Measurements from ENCODE around the gene BRINP2.

BRINP2 gene

DNA sequence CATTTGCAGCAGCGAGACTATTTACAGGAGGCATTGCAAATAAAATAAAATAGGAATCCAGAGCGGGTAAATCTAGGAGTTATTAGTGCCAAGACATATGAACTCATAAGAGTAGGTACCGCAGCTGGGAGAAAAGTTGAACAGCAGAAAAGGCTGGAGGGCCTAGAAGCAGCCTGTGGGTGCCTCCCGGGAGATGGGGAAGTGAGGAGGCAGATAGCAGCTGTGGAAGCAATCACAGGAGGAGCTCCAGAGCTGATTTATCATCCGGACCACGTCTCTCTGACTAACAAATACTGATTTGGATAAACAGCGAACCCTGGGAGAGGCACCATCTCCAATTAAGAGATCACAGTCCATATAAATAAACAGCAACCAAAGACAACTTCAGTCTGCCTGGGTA, 64.6 kb downstream of the BRINP2 start:
- H3K4me3 ChIP-seq (ENCODE audit: low read length): no peak overlapping the region
- DNase-seq (ENCODE audit: low read depth): no peak
- TF ChIP-seq, protein P1, sequence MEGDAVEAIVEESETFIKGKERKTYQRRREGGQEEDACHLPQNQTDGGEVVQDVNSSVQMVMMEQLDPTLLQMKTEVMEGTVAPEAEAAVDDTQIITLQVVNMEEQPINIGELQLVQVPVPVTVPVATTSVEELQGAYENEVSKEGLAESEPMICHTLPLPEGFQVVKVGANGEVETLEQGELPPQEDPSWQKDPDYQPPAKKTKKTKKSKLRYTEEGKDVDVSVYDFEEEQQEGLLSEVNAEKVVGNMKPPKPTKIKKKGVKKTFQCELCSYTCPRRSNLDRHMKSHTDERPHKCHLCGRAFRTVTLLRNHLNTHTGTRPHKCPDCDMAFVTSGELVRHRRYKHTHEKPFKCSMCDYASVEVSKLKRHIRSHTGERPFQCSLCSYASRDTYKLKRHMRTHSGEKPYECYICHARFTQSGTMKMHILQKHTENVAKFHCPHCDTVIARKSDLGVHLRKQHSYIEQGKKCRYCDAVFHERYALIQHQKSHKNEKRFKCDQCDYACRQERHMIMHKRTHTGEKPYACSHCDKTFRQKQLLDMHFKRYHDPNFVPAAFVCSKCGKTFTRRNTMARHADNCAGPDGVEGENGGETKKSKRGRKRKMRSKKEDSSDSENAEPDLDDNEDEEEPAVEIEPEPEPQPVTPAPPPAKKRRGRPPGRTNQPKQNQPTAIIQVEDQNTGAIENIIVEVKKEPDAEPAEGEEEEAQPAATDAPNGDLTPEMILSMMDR (conservative IDR thresholded peaks at IDR 0.05; ENCODE audit: low read length): no peak

DNA sequence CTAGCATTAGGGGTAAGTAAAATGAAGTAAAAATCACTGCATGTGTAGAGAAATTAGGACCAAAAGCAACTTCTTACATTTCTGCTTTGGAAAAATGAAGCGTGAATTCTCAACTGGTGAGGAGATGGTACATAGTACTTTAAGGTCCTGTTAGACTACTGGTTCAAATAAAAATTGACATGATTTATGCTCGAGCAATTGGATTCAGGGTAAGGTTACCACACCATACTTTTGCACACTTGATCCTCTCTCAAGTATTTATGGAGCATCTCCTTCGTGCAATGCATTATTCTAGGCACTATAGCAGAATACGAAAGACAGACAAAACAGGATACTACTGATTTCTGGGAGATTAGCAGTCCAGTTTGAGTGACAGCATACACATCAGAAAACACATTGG, 66.2 kb downstream of the BRINP2 start:
- TF ChIP-seq, protein P1 (conservative IDR thresholded peaks at IDR 0.05; ENCODE audit: low read length): no peak
- no peak overlapping the region for H3K4me3 ChIP-seq (ENCODE audit: low read length)
- DNase-seq (ENCODE audit: low read depth): no peak

DNA sequence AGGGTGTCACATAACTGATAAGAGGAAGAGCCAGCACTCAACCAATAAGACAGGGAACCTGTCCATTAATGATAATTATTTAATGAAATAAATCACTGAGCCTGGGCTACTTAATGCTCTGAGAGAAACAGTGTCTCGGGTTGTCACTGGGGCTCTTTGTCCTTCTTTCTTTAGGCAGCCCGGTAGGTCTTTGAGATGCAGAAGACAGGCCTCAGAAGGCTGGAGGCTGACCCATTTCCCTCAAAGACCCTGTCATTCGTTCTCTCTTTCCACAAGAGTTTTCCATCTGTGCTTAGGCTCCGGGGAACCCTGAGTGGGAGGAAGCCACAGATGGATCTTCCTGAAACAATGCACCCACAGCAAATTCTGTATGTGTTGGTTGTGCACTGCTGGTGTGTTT, 68.2 kb downstream of the BRINP2 start:
- no peak overlapping the region for H3K4me3 ChIP-seq (ENCODE audit: low read length)
- TF ChIP-seq, protein P1 (conservative IDR thresholded peaks at IDR 0.05; ENCODE audit: low read length): no peak
- no peak for DNase-seq (ENCODE audit: low read depth)

DNA sequence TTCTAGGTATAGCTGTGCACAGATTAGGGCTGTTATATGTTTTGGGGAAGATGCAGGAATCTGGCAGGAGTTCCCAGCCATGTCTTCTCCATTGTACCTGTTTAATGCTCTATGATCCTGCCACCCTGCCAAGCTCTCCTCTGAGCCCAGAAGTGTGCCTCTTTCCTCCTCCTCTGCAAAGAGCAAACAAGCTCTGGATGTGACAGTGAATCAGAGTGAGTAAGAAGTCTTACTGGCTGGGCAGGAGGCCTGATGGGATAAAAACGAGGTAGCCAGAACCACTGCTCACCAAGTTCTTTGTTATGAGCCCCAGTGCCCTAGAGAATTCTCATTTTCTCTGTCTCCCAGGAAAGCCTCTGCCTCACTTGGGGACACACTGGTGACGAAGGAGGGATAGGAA, 69.0 kb downstream of the BRINP2 start:
- no peak for DNase-seq (ENCODE audit: low read depth)
- TF ChIP-seq, protein P1 (conservative IDR thresholded peaks at IDR 0.05; ENCODE audit: low read length): no peak
- no peak overlapping the region for H3K4me3 ChIP-seq (ENCODE audit: low read length)

DNA sequence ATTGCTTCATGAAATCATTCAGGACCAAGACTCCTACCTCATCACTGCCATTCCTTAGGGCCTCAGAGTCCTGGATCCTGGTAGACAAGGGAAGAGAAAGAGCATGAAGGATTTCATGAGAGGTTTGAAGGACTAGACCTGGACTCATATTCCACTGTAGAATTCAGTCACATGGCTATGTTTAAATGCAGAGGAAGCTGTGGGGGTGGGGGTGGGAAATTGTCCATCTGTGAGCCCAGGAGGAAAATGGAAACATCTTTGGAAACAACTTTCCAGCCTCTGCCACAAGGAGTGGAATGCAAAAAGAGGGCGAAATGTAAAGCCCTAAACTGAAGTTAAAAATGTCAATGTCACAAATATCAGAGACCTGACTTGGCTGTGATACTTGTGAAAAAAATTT, 73.0 kb downstream of the BRINP2 start:
- H3K4me3 ChIP-seq (ENCODE audit: low read length): no peak overlapping the region
- no peak for DNase-seq (ENCODE audit: low read depth)
- TF ChIP-seq, protein P1 (conservative IDR thresholded peaks at IDR 0.05; ENCODE audit: low read length): no peak

DNA sequence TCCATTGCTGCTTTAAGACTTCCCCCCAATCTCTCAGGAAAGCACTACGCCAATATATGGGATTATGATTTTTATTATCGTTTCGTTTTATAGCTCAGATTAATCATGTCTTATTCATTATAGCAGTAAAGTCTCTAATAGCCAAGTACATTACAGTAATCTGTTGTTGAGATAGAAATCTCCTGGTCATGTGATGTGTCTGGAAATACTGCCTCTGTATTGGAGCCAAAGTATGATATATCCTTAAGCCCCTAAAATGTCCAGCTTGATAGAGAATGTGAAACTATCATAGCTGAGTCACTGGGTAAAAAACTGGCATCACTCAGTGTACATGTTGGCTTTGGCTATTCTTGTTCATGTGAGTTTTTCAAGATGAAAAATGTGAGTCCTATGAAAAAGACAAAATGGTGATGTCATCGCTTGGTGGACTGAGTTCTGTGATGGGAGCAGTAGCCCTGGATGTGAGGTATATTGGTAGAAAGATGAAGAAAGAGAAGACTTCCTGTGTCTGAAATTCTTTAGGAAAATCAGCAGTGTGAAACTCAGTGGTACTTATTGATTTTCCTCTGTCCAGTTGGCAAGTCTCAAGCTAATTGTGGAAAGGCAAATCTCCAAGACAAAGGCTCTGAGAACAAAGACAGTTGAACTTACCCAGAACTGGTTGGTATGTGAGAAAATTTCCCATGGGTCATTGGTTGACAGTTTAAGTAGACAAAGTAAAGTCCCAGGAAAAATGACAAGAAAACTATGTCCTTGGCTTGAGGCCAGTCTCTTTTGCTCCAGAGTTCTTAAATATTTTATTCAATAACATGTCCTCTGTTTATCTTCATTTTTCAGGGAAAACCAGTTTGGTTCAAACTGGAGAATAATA, 76.2 kb downstream of the BRINP2 start:
- H3K4me3 ChIP-seq (ENCODE audit: low read length): no peak overlapping the region
- TF ChIP-seq, protein P1 (conservative IDR thresholded peaks at IDR 0.05; ENCODE audit: low read length): no peak
- no peak for DNase-seq (ENCODE audit: low read depth)

DNA sequence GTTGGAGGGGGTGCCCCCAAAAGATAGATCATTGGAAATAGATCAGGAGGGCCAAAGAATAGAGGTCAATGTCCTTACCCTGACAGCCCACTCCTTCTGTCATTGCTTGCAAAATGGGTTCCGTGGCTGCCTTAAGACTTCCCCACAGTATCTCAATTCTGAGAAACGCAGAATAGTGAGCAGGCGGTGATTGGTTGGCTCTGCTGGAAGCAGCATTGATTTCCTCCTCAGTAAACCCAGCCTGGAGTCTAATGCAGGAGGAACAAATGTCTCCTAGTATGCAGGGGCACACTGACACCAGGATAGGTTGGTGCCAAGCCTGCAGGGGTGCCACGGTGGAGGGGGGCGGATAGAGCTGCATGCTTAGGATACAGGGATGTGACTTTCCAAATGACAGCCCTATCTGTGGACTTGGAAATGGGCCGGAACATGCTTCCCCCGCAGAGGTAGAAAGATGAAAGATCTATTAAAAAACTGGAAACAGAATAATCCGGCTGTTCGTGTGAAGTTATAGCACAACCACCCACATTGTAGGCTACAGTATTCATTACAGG, 76.9 kb downstream of the BRINP2 start:
- TF ChIP-seq, protein P1 (conservative IDR thresholded peaks at IDR 0.05; ENCODE audit: low read length): no peak
- H3K4me3 ChIP-seq (ENCODE audit: low read length): no peak overlapping the region
- no peak for DNase-seq (ENCODE audit: low read depth)
